SK-MEL-5 (cell line): ENCODE measurements around the gene LHX2. TPM values are rescaled to one million over a fixed set of nuclear protein-coding genes. Genes with fewer than 3 reads are reported as not detected.

Experiments
- DNase-seq: peaks from one replicate; pipeline ENCODE4 v3.0.0-alpha.2; 2016; ENCODE audit warnings: low read depth, low spot score
- in situ Hi-C: cut with HindIII; loops from 2 replicates; pipeline ENCODE4 v1.10.0; 2016; ENCODE audit warnings: low sequenced_read_pairs, high pct_unique_total_duplicates, low pct_unique_long_range_greater_than_20kb
- total RNA-seq: library from RNA; depleted of rRNA; stranded (reverse); fragments of >200 nt; shearing (Covaris generic); gene quantifications from 2 replicates; pipeline ENCODE4 v1.2.3, GENCODE V29; 2014

The LHX2 gene
- total RNA-seq, 1 experiment from 2014 or later, result not detected

- in situ Hi-C loops, result no loop called here
- DNase-seq, result no peak
These were observed 13.8 kb upstream of the LHX2 start for GRCh38 chr9:123997665-123998277.

GRCh38 chr9:123998278-123998925, 13.2 kb upstream of the LHX2 start:
- in situ Hi-C loops, result no loop called here
- no peak for DNase-seq

- no peak for DNase-seq
- in situ Hi-C loops, result no loop called here
These were observed 12.5 kb upstream of the LHX2 start for GRCh38 chr9:123998970-123999621.

- in situ Hi-C loops, result no loop called here
- no peak for DNase-seq
These were observed 11.9 kb upstream of the LHX2 start for GRCh38 chr9:123999661-124000060.

- in situ Hi-C loops, result no loop called here
- DNase-seq, result no peak
These were observed 11.3 kb upstream of the LHX2 start for GRCh38 chr9:124000161-124000783.

- in situ Hi-C loops, result no loop called here
- no peak for DNase-seq
These were observed 10.6 kb upstream of the LHX2 start for GRCh38 chr9:124000784-124001457.

- in situ Hi-C loops, result no loop called here
- no peak for DNase-seq
These were observed 10.1 kb upstream of the LHX2 start for GRCh38 chr9:124001458-124001799.

- no peak for DNase-seq
- in situ Hi-C loops, result no loop called here
These were observed 9.6 kb upstream of the LHX2 start for GRCh38 chr9:124001866-124002525.

GRCh38 chr9:124003636-124004349, 7.8 kb upstream of the LHX2 start:
- in situ Hi-C loops, result no loop called here
- DNase-seq, result no peak

GRCh38 chr9:124004593-124004992, 7.0 kb upstream of the LHX2 start:
- in situ Hi-C loops, result no loop called here
- no peak for DNase-seq

GRCh38 chr9:124005029-124005771, 6.4 kb upstream of the LHX2 start:
- in situ Hi-C loops, result no loop called here
- DNase-seq, result no peak

GRCh38 chr9:124006448-124007361, 4.9 kb upstream of the LHX2 start:
- DNase-seq, result no peak
- in situ Hi-C loops, result no loop called here

- DNase-seq, result no peak
- in situ Hi-C loops, result no loop called here
These were observed 3.8 kb upstream of the LHX2 start for GRCh38 chr9:124007565-124008302.

GRCh38 chr9:124008303-124008693, 3.3 kb upstream of the LHX2 start:
- in situ Hi-C loops, result no loop called here
- no peak for DNase-seq
